ENCODE data around the gene DNAH3.

GRCh38 chr16:21199607-21200218 lies 49.1 kb upstream of the DNAH3 start:
- TF ChIP-seq POLR2A (IDR thresholded peaks at IDR 0.05): no peak
- no peak for TF ChIP-seq CTCF (IDR thresholded peaks at IDR 0.05)
